GM19240 (cell line): ENCODE measurements around the gene RECK.
"Not testable (repeated sequence)": the region's sequence is repeated elsewhere in the genome, so short reads cannot be mapped to it uniquely, and the experiment has no call there.

ENCODE experiments used
- DNase-seq: peaks from one replicate; pipeline ENCODE4 v3.0.0; 2011; ENCODE audit warnings: low spot score; ENCODE audit not compliant: insufficient read length

The RECK gene

DNA sequence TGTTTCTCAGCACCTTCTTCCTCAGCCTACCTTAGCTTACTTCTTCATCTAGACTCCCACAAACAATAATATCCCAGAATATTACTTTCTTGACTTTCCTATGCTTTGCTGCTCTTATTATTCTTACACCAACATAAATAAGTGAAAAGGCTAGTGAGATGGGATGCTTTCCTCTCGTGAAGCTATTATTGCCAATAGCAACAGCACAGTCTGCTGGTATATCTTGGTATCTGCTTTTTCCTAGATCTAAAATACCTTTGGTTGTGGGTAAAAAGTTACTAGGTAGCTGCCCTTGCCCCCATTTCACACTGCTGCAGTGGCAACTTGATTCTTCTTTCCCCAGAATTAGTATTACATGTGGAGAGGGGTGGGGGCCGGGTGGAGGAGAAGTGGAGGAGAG is 73.7 kb downstream of the RECK start:
- DNase-seq, result no peak

DNA sequence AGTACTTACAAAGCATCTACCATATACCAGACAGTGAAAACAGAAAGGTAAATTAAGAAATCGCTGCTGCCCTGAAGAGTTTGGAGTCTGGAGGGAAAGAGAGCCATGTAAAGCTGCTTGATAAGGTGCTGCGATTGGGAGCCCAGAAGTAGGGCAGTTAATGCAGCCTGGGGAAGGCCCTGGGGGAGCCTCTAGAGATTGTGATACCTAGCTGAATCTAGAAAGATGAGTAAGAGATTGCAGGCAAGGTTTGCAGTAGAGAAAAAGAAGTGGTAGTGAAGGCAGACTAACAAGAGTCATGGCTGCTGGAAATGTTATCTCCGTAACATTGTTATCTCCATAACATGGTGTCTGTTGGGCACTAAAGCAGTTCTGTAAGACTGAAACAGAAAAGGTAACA is 75.8 kb downstream of the RECK start:
- DNase-seq, result no peak

DNA sequence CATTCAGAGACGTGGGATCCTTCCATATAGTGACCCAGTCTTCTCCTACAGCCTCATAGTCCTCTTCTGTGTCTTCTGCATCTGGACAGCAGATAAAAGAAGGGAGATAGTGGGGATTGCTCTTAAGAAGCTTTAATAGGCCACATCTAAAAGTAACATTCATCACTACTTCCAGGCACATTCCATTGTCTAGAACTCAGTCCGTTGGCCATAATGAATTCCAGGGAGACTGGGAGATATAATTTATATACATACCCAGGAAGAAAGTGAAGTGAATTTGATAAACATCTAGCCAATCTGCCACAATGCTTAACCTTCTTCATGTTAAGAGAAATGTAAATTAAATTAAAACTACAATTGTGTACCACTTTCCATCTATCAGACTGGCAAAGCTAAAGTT is 77.3 kb downstream of the RECK start:
- DNase-seq, result no peak

DNA sequence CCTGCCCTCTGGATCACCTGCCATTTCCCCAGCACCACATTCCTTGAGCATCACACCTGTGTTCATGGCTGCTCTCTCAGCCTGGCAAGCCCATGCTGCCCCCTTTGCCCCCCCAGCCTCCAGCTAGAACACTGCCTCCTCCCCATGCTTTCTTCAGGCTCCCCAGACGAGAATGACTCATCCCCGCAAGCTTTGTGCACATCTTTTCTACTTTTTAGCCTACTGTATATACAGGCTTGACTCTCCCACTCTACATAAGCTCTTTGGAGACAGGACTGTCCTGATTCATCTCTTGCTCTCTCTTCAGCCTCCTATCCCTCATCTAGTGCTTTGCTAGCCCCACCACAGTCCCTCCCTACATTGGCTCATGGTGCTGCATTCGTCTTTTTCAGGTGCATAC is 79.9 kb downstream of the RECK start:
- no peak for DNase-seq

DNA sequence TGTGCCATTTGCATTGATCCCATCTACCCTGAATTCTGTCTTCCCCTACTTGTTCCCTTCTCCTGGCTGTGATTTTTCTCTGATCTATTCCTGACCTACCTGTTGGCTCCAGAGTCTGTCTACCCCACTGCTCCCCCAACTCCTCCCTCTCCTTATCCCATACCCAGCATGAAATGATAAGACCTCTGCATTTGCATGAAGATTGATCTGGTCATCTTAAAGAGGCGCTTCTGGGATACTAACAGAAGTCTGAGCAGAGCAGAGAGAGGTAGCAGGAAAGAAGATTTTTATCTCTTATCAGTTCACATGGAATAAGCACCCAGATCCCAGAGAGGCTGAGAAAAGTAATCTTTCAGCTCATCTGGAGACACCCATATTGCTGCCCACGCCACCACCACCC is 81.5 kb downstream of the RECK start:
- no peak for DNase-seq

DNA sequence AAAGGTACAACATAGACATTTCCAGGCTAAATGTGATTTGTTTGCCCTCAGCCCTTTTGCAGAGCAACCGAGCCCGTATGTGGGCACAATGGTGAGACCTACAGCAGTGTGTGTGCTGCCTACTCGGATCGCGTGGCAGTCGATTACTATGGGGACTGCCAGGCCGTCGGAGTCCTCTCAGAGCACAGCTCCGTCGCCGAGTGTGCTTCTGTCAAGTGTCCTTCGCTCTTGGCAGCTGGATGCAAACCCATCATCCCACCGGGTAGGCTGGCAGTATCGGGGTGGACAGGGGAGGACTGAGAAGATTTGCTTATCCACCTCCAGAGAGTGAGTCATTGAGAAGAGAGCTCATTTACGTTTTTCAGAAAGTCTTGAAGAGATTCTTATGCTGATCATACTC is 82.0 kb downstream of the RECK start:
- DNase-seq, result no peak

DNA sequence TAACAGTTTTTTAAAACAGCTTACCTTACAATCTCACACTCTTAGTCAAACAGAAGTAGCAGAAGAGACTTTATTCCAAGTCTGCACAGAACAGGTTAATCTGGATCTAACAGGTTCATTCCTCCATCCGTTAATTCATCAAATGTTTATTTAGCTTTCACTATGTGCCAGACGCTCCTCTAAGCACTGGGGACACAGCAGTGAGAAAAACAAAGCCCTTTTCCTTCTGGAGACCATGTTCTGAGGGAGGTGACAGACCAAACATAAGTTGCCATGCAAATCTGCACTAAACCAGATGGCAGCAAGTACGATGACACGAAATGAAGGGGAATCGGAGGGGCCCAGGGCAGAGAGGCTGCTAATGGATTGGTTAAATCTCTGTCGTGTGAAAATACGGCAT is 82.8 kb downstream of the RECK start:
- DNase-seq, result no peak

DNA sequence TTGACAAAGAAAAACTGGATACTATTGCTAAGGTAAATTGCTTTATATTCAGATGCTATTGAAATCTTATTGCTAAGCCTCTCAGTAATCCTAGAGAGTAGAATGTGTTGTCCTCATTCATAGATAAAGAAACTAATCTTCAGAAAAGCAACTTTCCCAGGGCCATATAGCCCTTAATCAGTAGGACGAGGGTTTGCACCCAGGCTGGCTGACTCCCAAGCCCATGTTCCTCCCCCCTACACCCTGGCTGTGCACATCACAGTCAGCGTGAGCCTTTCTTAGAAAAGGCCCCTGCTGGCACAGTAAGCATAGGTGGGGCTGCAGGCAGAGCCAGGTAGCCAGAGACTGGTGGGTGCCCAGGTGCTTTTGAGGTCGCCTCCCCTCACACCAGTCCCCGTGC is 84.0 kb downstream of the RECK start:
- no peak for DNase-seq

DNA sequence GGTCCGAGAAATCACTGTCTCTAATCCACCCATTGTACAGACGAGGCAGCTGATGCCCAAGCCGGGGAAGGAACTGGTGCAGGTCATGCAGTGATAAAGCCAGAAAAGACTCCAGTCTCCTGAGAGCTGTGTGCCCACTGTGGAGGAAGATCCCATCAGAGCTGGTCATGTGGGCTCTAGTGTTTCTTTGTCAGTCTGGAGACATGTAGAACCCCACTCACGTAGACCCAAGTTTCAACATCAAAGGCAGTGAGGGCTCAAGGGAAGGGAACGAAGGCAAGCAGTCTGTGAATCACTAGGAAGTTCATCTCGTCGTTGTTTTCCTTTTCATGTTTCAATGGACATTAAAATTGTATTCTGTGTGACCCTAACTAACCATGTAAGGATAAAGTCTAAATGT is 85.3 kb downstream of the RECK start:
- no peak for DNase-seq

DNA sequence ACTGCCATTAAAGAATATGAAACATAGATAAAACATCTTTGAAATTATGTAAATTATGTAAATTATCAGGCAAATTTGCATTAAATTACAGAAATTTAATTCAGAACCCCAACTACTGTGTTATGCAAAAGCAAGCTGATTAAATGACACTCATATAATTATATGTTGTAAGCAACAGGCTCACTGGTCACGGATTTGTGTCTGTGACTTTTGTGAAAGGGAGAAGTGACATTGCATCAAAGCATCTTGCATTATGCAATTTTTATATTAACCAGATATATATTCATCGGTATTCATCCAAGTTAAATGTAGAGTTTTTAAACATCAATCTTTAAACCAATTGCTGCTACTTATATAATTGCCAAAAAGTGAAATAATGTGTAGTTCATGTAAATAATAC is 86.8 kb downstream of the RECK start:
- no peak for DNase-seq

DNA sequence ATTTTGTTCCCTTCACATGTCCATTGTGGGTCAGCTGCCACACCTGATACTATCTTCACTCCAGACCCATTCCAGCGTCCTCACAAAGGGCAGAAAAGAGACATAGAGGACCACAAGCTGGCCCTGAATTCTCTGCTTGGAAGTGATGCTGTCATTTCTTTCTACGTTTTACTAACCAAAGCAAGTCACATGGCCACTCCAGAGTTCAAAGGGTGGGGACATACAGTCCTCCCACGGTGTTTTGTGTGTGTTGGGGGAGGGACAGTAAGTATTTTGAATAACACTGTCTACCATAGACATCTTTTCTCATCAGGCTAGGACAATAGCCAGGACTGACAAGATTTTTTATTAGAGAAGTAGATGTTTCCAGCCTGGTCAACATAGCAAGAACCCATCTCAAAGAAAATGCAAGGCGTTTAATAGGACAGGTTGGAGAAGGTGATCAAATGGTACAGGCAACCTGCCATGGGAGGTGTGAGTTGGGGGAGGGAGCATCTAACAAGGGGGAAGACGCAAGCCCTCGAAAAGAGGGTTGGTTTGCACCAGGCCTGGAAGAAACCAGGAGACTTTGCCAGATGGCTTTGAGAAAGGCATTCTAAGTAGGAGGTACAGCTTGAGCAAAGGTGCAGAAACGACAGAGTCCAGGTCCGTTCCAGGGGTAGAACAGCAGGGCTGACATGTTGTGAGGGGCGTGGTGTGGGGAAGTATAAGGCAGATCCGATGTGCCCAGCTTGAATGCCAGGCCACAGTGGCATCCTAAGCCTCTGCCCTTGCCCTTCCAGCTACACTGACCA is 88.5 kb downstream of the RECK start:
- no peak for DNase-seq

DNA sequence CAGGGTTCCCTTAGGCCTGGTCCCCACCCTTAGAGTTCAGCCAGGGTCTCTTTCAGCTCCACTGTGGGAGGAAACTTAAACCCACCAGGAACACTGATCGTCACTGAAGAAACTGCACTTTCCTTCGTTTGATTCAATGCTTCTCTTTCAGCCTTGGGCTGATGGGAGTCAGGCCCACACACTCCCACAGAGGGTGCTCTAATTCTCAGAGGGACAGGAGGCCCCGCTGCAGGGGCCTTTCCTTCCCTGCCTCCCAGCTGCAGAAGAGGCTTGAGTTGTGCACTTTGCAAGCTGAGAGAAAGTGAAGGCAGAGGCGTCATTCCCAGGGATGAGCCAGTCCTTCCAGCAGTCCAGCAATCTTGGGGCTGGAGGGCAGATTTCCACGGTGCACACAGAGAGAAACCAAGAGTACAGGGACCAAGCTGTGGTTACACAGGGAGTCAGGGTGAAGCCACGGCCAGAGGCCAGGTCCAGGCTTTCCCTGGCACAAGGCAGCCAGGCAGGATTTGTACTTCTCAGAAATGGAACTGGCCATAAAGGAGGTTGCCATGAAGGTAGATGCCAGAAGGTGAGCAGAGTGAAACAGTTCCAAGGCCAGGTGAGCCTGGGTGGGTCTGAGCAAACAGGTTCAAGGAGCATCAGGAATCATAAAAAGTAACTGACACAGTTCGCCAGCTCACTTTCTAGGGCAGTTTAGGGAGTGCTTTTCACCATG is 89.5 kb downstream of the RECK start:
- no peak for DNase-seq

DNA sequence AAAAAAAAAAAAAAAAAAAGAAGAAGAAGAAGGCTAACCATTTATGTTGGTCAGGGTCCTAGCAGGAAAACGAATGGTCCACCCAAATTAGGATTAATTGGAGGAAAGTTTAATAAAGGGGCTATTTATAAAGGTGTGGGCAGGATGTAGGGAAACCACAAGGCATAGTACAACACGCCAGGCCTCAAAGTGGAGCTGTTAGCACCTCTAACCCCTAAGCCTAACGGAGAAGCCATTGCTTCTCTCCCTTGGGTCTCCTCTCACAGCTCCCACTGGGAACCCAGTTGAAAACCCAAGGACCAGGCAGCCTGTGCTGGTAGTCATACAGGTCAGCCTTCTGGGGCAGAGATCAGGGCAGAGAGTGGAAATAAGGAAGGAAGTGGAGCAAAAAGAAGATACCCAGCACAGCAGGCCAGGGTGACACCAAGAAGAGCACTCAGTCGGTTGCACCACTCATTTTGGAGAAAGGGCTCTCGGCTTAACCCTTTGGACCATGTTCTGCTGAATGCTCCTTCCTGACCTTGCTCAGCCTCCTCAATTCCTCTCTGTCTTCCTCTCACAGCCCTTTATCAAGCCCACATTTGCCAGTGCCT is 91.0 kb downstream of the RECK start:
- no peak for DNase-seq

DNA sequence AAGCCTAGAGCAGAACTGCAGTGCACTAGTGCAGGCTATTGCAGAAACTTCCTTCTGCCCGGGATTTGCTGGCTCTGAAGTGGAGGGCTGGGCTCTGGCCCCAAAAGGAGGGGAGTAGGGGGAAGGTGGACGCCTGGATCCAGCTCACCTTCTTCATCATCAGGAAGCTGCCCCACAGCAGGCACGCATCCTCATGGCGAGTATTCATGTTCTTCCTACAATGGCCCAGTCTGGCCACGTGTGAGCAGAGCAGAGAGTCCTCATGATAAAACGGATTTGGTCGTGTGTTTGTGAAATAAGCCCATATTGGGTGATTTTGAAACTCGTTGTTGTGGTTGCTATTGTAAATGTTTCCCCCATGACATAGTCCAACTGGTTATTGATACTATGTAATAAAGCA is 91.6 kb downstream of the RECK start:
- DNase-seq, result no peak

DNA sequence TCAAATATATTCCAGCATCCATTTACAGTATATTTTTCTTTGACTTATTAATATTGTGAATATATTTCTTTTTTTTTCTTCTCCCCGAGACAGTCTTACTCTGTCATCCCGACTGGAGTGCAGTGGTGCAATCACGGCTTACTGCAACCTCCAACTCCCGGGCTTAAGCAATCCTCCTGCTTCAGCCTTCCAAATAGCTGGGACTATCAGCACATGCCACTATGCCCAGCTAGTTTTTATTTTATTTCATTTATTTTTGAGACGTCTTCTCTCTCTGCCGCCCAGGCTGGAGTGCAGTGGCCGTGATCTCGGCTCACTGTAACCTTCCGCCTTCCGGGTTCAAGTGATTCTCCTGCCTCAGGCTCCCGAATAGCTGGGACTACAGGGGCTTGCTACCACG is 92.4 kb downstream of the RECK start:
- no peak for DNase-seq

DNA sequence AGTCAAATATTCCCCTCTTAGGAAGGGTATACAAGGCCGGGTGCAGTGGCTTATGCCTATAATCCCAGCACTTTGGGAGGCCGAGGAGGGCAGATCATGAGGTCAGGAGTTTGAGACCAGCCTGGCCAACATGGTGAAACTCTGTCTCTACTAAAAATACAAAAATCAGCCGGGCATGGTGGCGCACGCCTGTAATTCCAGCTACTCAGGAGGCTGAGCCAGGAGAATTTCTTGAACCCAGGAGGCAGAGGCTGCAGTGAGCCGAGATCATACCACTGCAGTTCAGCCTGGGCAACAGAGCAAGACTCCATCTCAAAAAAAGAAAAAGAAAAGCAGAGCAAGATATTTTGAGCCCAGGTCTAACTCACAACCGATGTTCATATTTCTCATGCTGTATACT is 95.0 kb downstream of the RECK start:
- DNase-seq, result not testable (repeated sequence)

DNA sequence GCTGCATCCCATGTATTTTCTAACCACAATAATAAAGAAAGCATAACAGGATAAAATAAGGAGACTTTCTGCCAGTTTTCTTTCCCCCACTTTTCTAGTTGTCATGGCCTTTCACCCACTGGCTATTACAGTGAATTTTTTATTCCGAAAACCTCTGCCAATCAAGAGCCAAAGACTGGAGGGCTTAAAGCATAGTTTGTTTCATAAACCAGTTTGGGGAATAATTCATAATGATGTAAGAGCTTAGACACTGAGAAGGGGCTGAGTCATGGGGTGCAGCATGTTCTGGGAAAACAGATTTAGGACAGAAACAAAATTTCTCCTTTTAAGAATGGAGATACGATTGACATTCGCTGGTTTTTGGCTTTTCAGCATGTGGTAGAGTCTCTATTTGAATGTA is 95.4 kb downstream of the RECK start:
- no peak for DNase-seq

DNA sequence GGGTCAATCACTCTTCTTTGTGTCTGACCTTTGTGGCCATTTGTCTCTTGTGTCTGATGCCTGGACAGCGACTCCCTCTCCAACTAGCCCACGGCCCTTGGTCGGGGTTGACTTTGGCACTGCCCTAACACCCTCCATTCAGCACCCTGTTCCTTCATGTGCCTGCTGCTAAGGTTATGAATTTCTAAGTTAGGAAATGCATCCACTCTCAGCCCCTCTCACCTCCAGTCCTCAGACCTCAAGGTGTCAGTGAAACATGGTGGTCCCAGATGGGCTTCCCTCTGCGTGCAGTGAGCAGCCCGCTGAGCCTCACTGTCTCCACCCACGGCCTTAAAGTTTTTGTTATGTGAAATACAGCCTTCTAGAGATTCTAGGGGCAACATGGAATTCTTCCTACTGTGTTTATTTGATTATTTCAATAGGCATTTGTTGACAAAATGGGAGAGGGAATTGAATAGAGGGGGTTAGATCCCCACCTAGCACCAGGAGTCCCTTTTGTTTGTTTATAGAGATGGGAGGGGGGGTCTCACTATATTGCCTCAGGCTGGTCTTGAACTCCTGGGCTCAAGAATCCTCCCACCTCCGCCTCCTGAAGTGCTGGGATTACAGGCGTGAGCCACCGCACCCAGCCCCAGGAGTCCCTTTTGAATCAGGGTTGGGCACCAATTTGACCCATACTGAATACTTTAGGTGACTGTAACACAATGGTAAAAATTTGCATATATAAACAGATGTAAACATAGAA is 98.2 kb downstream of the RECK start:
- DNase-seq, result no peak

DNA sequence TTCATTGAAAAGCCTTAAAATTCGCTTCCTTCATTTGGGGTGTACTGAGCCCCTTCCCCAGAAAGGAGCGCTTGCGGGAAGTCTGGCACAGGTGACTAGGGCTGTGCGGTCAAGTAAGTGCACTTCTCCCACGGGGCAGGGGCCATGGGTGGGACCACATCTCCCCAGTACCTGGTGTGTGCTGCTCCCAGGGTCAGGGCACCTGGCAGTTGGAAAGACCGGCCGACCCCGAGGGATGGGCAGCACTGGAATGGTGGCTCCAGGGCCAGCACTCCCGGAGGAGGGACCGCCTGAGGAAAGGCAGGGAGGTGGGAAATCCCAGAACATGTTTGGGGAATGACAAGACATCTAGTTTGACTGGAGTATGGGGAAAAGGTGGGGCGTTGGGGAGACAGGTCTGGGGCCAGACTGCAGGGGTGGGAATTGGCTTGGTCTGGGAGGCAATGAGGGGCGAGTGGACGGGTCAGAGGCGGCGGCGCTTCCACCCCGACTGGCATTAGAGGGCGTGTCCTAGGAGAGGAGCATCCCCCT is 99.1 kb downstream of the RECK start:
- DNase-seq, result no peak

DNA sequence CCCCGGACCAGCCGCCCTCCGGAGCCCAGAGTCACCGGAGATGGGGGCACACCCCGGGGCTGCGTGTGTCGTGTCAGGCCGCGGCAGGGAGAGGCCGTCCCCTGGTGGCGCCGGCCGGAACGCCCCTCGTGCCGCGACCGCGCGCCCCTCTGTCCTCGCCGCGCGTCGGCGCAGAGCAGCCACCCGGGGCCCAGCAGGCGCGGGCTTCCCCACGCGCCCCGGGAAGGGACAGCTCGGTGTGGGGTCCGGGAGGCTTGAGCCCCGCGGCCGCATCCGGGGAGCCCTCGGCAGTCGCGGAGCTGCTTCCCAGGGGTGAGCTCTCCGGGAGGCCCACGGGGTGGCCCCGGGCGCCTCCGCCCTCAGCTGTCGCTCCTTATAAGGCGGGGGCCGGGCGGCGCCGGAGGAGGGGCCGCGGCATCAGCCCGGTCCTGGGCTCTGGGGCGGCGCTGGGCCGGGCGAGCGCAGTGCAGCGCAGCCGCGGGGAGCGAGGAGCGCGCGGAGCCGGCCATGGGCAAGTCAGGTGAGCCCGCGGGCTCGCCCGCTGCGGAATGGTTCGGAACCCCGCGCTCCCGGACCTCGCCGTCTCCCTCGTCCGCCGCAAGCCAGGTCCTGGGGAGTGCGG is 99.7 kb downstream of the RECK start, which contains the start of gene GLIPR2:
GLIPR2 (plus strand) TSS at position 462 of the 622 bp plus-strand sequence; CDS start at position 508, 46 bp downstream.
- DNase-seq, result peak; percentile 80

DNA sequence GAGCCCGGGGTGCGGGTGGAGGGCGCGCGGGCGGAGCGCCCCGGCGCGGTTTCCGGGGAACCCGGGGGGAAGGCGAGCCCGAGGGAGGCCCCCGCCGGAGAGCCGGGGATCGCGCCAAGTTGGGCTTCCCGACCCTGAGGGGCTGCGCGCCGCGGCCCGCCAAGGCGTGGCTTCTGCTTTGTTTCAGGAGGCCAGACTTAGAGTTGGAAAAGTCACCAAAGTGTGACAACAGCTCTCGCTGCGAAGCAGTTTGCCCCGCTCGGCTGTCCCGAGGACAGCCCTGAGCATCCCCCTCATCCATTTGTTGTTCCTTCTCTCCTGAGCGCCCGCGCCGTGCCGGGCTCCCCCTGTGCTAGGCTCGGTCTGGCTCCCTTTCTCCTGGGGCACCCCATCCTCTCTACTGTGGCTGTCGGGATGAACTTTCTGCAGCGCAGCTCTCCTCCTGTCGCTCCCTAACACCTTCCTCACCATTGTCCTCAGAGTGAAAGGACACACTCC is 100.2 kb downstream of the RECK start:
- DNase-seq, result no peak
